GM12878 (cell line): ENCODE data around the gene USP37. TPM values are rescaled to one million over a fixed set of nuclear protein-coding genes. Genes with fewer than 3 reads are reported as not detected.

Experiments
- ATAC-seq: fragments of 200-7000 bp; cut with Tn5 transposase; 3 replicates; pipeline ENCODE4 v1.9.1; 2020; ENCODE audit warnings: mild to moderate bottlenecking, moderate library complexity
- BruUV-seq: library from RNA; stranded (reverse); fragments of 400-500 nt; replicated peaks from 2 replicates; lab custom pipeline; 2021; lab: Mats Ljungman, UMichigan
- CTCF ChIA-PET: fragments of 300-600 bp; sonication (Branson Sonifier 250); formaldehyde crosslinking; extraction: SDS; loops from one replicate; lab custom pipeline; 2021; ENCODE audit warnings: inconsistent platforms; lab: Yijun Ruan, JAX
- POLR2A ChIA-PET: fragments of 350-600 bp; formaldehyde crosslinking; extraction: SDS; loops from one replicate; lab custom pipeline; 2021; ENCODE audit warnings: inconsistent platforms; lab: Charles Lee
- RAD21 ChIA-PET: fragments of 300-600 bp; sonication (Branson Sonifier 250); formaldehyde crosslinking; loops from one replicate; lab custom pipeline; 2023; ENCODE audit warnings: antibody characterized with exemption; ENCODE audit not compliant: unreplicated experiment; lab: Charles Lee
- SMC1A ChIA-PET: fragments of 300-600 bp; sonication (Branson Sonifier 250); formaldehyde crosslinking; loops from one replicate; lab custom pipeline; 2023; ENCODE audit not compliant: unreplicated experiment, uncharacterized antibody; lab: Charles Lee
- DNase-seq: peaks from one replicate; pipeline ENCODE4 v3.0.0-alpha.2; 2011; ENCODE audit warnings: low read depth, low spot score
- FAIRE-seq: peaks from 3 replicates; lab custom pipeline; 2011; peaks lifted over from hg19 to GRCh38; lab: Jason Lieb, UNC
- H2AFZ ChIP-seq: 2 replicates; pipeline ENCODE4 v1.6.0; 2011; ENCODE audit warnings: low read depth, low read length, control low read depth; ENCODE audit not compliant: control insufficient read depth
- H3K27ac ChIP-seq: 2 replicates; pipeline ENCODE4 v1.5.1; 2011; ENCODE audit warnings: control low read depth; ENCODE audit not compliant: control insufficient read depth, insufficient read depth
- H3K27me3 ChIP-seq, 2 experiments: replicated peaks in 1 of 2; 2 replicates each; pipeline versions ENCODE4 v1.6.0 to v1.6.1; 2011; ENCODE audit warnings: low read length in 1 of 2; ENCODE audit not compliant: control insufficient read depth in 2 of 2, insufficient read depth in 2 of 2
- H3K36me3 ChIP-seq, 2 experiments: 2 replicates each; pipeline ENCODE4 v1.5.1; 2011; ENCODE audit warnings: low read length in 1 of 2; ENCODE audit not compliant: control insufficient read depth in 2 of 2, insufficient read depth in 2 of 2
- H3K4me1 ChIP-seq: 2 replicates; pipeline ENCODE4 v1.6.1; 2011; ENCODE audit warnings: mild to moderate bottlenecking, low read length, moderate library complexity, mixed read lengths; ENCODE audit not compliant: control insufficient read depth, insufficient read depth
- H3K4me2 ChIP-seq: 2 replicates; pipeline ENCODE4 v1.6.0; 2011; ENCODE audit warnings: control low read depth; ENCODE audit not compliant: control insufficient read depth, insufficient read depth
- H3K4me3 ChIP-seq: fragments of 200-600 bp; sonication (generic); 2 replicates; pipeline ENCODE4 v1.5.1; 2016
- H3K79me2 ChIP-seq: 2 replicates; pipeline ENCODE4 v1.6.0; 2011; ENCODE audit warnings: low read length; ENCODE audit not compliant: control insufficient read depth, insufficient read depth
- H3K9ac ChIP-seq: 2 replicates; pipeline ENCODE4 v1.8.0; 2011; ENCODE audit warnings: low read length, control low read depth, mixed read lengths; ENCODE audit not compliant: control insufficient read depth, insufficient read depth
- H3K9me3 ChIP-seq: replicated peaks from 3 replicates; pipeline ENCODE4 v1.5.1; 2011; ENCODE audit warnings: mild to moderate bottlenecking, low read length; ENCODE audit not compliant: control insufficient read depth, insufficient read depth
- H4K20me1 ChIP-seq: 2 replicates; pipeline ENCODE4 v1.6.0; 2011; ENCODE audit not compliant: control insufficient read depth, insufficient read depth
- BHLHE40 ChIP-seq, 2 experiments: fragments of 450-650 bp in 1 of 2; IDR thresholded peaks; 2 replicates each; pipeline ENCODE4 v1.6.1; 2011 to 2017; ENCODE audit warnings: low read depth in 2 of 2, borderline replicate concordance in 1 of 2, improper control_type of control experiment in 1 of 2, low read length in 1 of 2, mild to moderate bottlenecking in 1 of 2
- BRCA1 ChIP-seq: IDR thresholded peaks from 2 replicates; pipeline ENCODE4 v1.6.1; 2011; ENCODE audit warnings: low read depth, low read length, improper control_type of control experiment
- ETV6 ChIP-seq, 2 experiments: fragments of 450-650 bp in 1 of 2; IDR thresholded peaks in 1 of 2; conservative IDR thresholded peaks in 1 of 2; 2 replicates each; pipeline ENCODE4 v1.6.1; 2014; ENCODE audit warnings: antibody characterized with exemption in 1 of 2, borderline replicate concordance in 1 of 2, low read depth in 1 of 2, mild to moderate bottlenecking in 1 of 2, moderate library complexity in 1 of 2
- EZH2 ChIP-seq: IDR thresholded peaks from 2 replicates; pipeline ENCODE4 v1.6.1; 2012; ENCODE audit warnings: low read depth, mild to moderate bottlenecking, control low read depth, inconsistent platforms, low read length, borderline replicate concordance; ENCODE audit not compliant: control insufficient read depth
- HDGF ChIP-seq: fragments of 450-650 bp; IDR thresholded peaks from 2 replicates; pipeline ENCODE4 v1.6.1; 2016; ENCODE audit warnings: antibody characterized with exemption
- IKZF2 ChIP-seq, 2 experiments: fragments of 450-650 bp; IDR thresholded peaks; 2 replicates each; pipeline ENCODE4 v1.6.1; 2017; ENCODE audit warnings: mild to moderate bottlenecking in 2 of 2, moderate library complexity in 2 of 2
- LARP7 ChIP-seq: fragments of 450-650 bp; IDR thresholded peaks from 2 replicates; pipeline ENCODE4 v1.6.1; 2017; ENCODE audit warnings: mild to moderate bottlenecking
- MTA3 ChIP-seq: IDR thresholded peaks from 2 replicates; pipeline ENCODE4 v1.6.1; 2012; ENCODE audit warnings: low read length, inconsistent platforms, borderline replicate concordance
- POLR2A ChIP-seq: IDR thresholded peaks from 2 replicates; pipeline ENCODE4 v1.6.1; 2011; ENCODE audit warnings: low read depth, mild to moderate bottlenecking, low read length
- POLR2AphosphoS2 ChIP-seq: IDR thresholded peaks from 2 replicates; pipeline ENCODE4 v1.6.1; 2011; ENCODE audit warnings: low read depth, mild to moderate bottlenecking, low read length, improper control_type of control experiment, moderate library complexity
- RUNX3 ChIP-seq: IDR thresholded peaks from 2 replicates; pipeline ENCODE4 v1.6.1; 2012; ENCODE audit warnings: low read length, inconsistent platforms
- SMARCA5 ChIP-seq: fragments of 450-650 bp; IDR thresholded peaks from 2 replicates; pipeline ENCODE4 v1.6.1; 2017; ENCODE audit warnings: mild to moderate bottlenecking
- SP1 ChIP-seq: IDR thresholded peaks from one replicate; pipeline ENCODE4 v1.6.1; 2011; ENCODE audit warnings: low read depth, low read length
- ZBED1 ChIP-seq: IDR thresholded peaks from 2 replicates; pipeline ENCODE4 v1.6.1; 2016; ENCODE audit warnings: borderline replicate concordance
- ZNF384 ChIP-seq: IDR thresholded peaks from 2 replicates; pipeline ENCODE4 v1.6.1; 2012; ENCODE audit warnings: low read depth, mild to moderate bottlenecking, low read length, improper control_type of control experiment, borderline replicate concordance
- ZSCAN29 ChIP-seq: fragments of 450-650 bp; IDR thresholded peaks from 2 replicates; pipeline ENCODE4 v1.6.1; 2017; ENCODE audit warnings: mild to moderate bottlenecking, moderate library complexity
- WGBS: methylation state at CpG from one replicate; pipeline ENCODE4 v1.1.6; 2016; ENCODE audit warnings: low lambda C conversion rate; ENCODE audit not compliant: insufficient replicate concordance, insufficient coverage; ENCODE audit errors: missing lambda C conversion rate; 5-methylcytosine and 5-hydroxymethylcytosine counted together
- in situ Hi-C: fragments of 300-500 bp; cut with MboI; formaldehyde crosslinking; loops from 9 replicates; pipeline ENCODE4 v1.14.3; 2018; ENCODE audit warnings: mixed read lengths
- intact Hi-C: fragments of 100-400 bp; cut with micrococcal nuclease; formaldehyde crosslinking; loops from one replicate; pipeline ENCODE4 v1.14.2; 2022; ENCODE audit not compliant: unreplicated experiment
- polyA plus RNA-seq, 11 experiments: library from polyadenylated mRNA; depleted of rRNA in 4 of 11; unstranded in 6 of 11; stranded (reverse) in 5 of 11; fragments of >200 nt; fragmentation: Nextera tagmentation in 4 of 11; fragmentation: Illumina TruSeq in 1 of 11; extraction: Ambion mirVana in 4 of 11; extraction: Trizol in 1 of 11; gene quantifications; 1 replicate in 1 of 11; 2 replicates in 10 of 11; pipeline versions ENCODE4 v1.2.1 to v1.2.3, GENCODE V29; 2011 to 2016; ENCODE audit warnings: inconsistent platforms in 2 of 11, missing spikeins in 2 of 11, low read depth in 1 of 11
- total RNA-seq, 4 experiments: library from RNA; depleted of rRNA in 3 of 4; stranded (reverse); fragments of >200 nt in 3 of 4; fragmentation: Illumina TruSeq in 1 of 4; extraction: Trizol in 1 of 4; gene quantifications; 2 replicates each; pipeline versions ENCODE4 v1.2.1 to v1.2.3, GENCODE V29; 2013 to 2021

The USP37 gene
- total and polyA plus RNA-seq, 10 of the 15 experiments (the other 5 are each of a cell fraction or from before 2014, with no cell fraction given) = 2.8 to 16.0 (median 10.4) TPM

GRCh38 chr2:218407717-218408116, 160.4 kb downstream of the USP37 start:
- Histone ChIP-seq H3K36me3 (peaks cover 0 to 6% of the 10 kb centered on the region in 2 experiments; a peak in 2 of 4 replicates), H3K4me1 (peaks cover 27% of the 10 kb centered on the region), H3K9ac (no peak overlapping the region; the same call in 1 of the 2 replicates), H3K79me2 (no peaks in the 10 kb centered on the region; the same call in 1 of the 2 replicates), H3K27me3 (no peaks in the 10 kb centered on the region), H3K4me2 (no peak overlapping the region), H4K20me1 (no peaks in the 10 kb centered on the region), H2AFZ (no peak overlapping the region), H3K4me3 (no peak overlapping the region), H3K9me3 (no peaks in the 10 kb centered on the region), H3K27ac (no peak overlapping the region)
- CTCF ChIA-PET = interaction anchor here (2.5 to 4.8 kb wide), 2 partner anchors 59 to 240 kb away, joined by 8 to 22 read pairs; no protein-coding TSS in a partner anchor
- ATAC-seq = no peak
- WGBS = 91% methylated on average over 8 of the region's 8 CpGs
- POLR2A ChIA-PET = interaction anchor here (0.6 kb wide), 1 partner anchor 425 kb away, joined by 3 read pairs; no protein-coding TSS in a partner anchor
- BruUV-seq = no TSS peak
- in situ Hi-C loops (loop anchor here (5.0 to 10.0 kb wide), 2 partner anchors 240 to 437 kb away; no protein-coding TSS in a partner anchor), intact Hi-C loops (loop anchor here (2.0 kb wide), 1 partner anchor 439 kb away; no protein-coding TSS in a partner anchor)
- SMC1A ChIA-PET = interaction anchor here (0.8 kb wide), 1 partner anchor 57 kb away, joined by 3 read pairs; no protein-coding TSS in a partner anchor
- DNase-seq = no peak
- no peak for TF ChIP-seq BRCA1
- no peak for TF ChIP-seq EZH2
- RAD21 ChIA-PET = interaction anchor here (0.8 kb wide), 1 partner anchor 114 kb away, joined by 3 read pairs; no protein-coding TSS in a partner anchor
- no peak for FAIRE-seq

DNA sequence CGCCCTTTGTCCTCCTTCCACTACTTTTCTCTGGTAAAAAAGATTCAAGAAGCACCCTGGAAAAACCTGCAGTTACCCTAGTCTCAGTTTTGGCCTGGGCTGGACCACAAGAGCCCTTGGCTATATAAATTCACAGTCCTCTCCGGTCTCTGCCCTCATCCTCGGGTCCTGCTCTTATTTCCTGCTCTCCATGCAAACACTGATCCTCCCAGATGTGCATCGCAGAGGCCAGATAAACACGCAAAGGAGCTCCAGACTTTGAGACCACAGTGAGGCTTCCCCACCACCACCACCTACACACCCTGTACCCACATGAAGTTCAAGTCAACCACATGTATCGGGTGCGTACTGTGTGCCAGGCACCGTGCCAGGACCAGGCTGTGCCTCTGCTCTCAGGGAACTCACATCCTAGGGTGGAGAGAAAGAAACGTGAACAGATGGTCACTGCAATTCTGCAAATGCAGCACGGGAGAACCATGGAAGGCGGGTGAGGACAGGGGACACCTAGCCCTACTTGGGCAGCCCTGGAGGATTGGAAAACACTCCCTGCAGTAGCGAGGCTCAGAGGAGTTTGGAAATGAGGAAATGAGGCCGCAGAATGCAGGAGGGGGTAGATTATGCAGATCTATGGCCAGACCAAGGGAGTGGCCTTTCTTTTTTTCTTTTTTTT, 161.1 kb downstream of the USP37 start:
- RAD21 ChIA-PET = interaction anchor here (0.6 to 2.4 kb wide), 5 partner anchors 11 to 252 kb away, joined by 3 to 8 read pairs (median 3); partner anchors contain the start of genes BCS1L and ZNF142
- Histone ChIP-seq H3K4me2 (peak overlapping the region; percentile 82), H3K36me3 (peaks cover 5 to 6% of the 10 kb centered on the region in 2 experiments; a peak in 2 of 4 replicates), H2AFZ (peak overlapping the region; percentile 45), H3K4me1 (peaks cover 27% of the 10 kb centered on the region), H3K27ac (peak overlapping the region; percentile 33), H3K4me3 (peak overlapping the region; percentile 53; the same call in 1 of the 2 replicates), H3K9ac (peak overlapping the region; percentile 30; the same call in 1 of the 2 replicates), H4K20me1 (no peaks in the 10 kb centered on the region), H3K27me3 (no peaks in the 10 kb centered on the region), H3K9me3 (no peaks in the 10 kb centered on the region), H3K79me2 (peaks cover 1% of the 10 kb centered on the region)
- in situ Hi-C loops = loop anchor here (5.0 to 10.0 kb wide), 2 partner anchors 240 to 438 kb away; no protein-coding TSS in a partner anchor
- SMC1A ChIA-PET = interaction anchor here (0.7 to 1.1 kb wide), 4 partner anchors 57 to 260 kb away, joined by 3 to 4 read pairs (median 4); no protein-coding TSS in a partner anchor
- WGBS = 8% methylated on average over 13 of the region's 13 CpGs
- ATAC-seq (peak; percentile 19), FAIRE-seq (peak; percentile 65), DNase-seq (peak; percentile 27)
- CTCF ChIA-PET = interaction anchor here (0.5 to 4.8 kb wide), 7 partner anchors 47 to 248 kb away, joined by 3 to 22 read pairs (median 4); no protein-coding TSS in a partner anchor
- BruUV-seq = no TSS peak
- intact Hi-C loops = loop anchor here (1.0 to 2.0 kb wide), 3 partner anchors 59 to 440 kb away; no protein-coding TSS in a partner anchor
- POLR2A ChIA-PET = interaction anchor here (0.8 kb wide), 1 partner anchor 10 kb away, joined by 3 read pairs; no protein-coding TSS in a partner anchor
- peak in 1 of 2 experiments; percentile 37; a peak in 1 of 4 replicates for TF ChIP-seq BHLHE40 (IDR thresholded peaks at IDR 0.05; ENCODE audit: borderline replicate concordance in 1 of 2, low read depth in 2 of 2, low read length in 1 of 2)
- 0 out of 2 replicates have a peak, but pooled peaks have one; percentile 6 for TF ChIP-seq POLR2AphosphoS2
- peak; percentile 58; the same call in 1 of the 2 replicates for TF ChIP-seq POLR2A
- no peak; a peak in 1 of 4 replicates for TF ChIP-seq IKZF2 (IDR thresholded peaks at IDR 0.05)
- peak; percentile 65 for TF ChIP-seq RUNX3
- peak; percentile 36; the same call in 1 of the 2 replicates for TF ChIP-seq ZBED1
- TF ChIP-seq MTA3 = peak; percentile 48; the same call in 1 of the 2 replicates
- TF ChIP-seq ZSCAN29 = no peak
- TF ChIP-seq SMARCA5 = peak; percentile 53; the same call in 1 of the 2 replicates
- TF ChIP-seq ZNF384 = peak; percentile 46; the same call in 1 of the 2 replicates
- 0 out of 4 replicates have a peak, but pooled peaks of 1 of the 2 experiments have one; percentile 1 for TF ChIP-seq ETV6 (conservative IDR thresholded peaks at IDR 0.05 in 1 of 2, IDR thresholded peaks at IDR 0.05 in 1 of 2; ENCODE audit: borderline replicate concordance in 1 of 2, low read depth in 1 of 2)
- TF ChIP-seq HDGF = no peak
- no peak for TF ChIP-seq SP1
- TF ChIP-seq LARP7 = peak; percentile 72
